ENCODE measurements around the gene KLK3.

The KLK3 gene

GRCh38 chr19:50836543-50837195 is 18.0 kb upstream of the KLK3 start:
- no peak for DNase-seq
- Histone ChIP-seq H3K9ac (ENCODE audit: low read length) (no peak overlapping the region), H3K9me3 (replicated peaks; ENCODE audit: insufficient read depth, low read length) (no peaks in the 10 kb centered on the region), H3K4me3 (ENCODE audit: low read length) (no peak overlapping the region), H3K27me3 (replicated peaks; ENCODE audit: insufficient read depth, low read length) (peaks cover 60% of the 10 kb centered on the region), H3K4me2 (ENCODE audit: low read depth, low read length) (peak overlapping the region; percentile 73; the same call in 1 of the 2 replicates), H3K79me2 (ENCODE audit: low read length) (no peaks in the 10 kb centered on the region), H3K4me1 (ENCODE audit: low read length) (no peaks in the 10 kb centered on the region), H3K36me3 (replicated peaks; ENCODE audit: insufficient read depth, low read length) (no peaks in the 10 kb centered on the region), H3K27ac (ENCODE audit: low read length) (no peak overlapping the region), H4K20me1 (ENCODE audit: insufficient read depth, low read length) (no peaks in the 10 kb centered on the region), H2AFZ (ENCODE audit: low read length) (no peak overlapping the region), H3F3A (ENCODE audit: insufficient read depth, low read length) (no peaks in the 10 kb centered on the region), H3K9me2 (replicated peaks; ENCODE audit: insufficient read depth, low read length) (no peaks in the 10 kb centered on the region)
- TF ChIP-seq EZH2phosphoT487 (IDR thresholded peaks at IDR 0.05; ENCODE audit: low read length) (no peak), EZH2 (optimal IDR thresholded peaks at IDR 0.05; ENCODE audit: low read depth, low read length) (no peak), CTCF (IDR thresholded peaks at IDR 0.05; ENCODE audit: low read length) (no peak)

- Histone ChIP-seq H3K4me2 (ENCODE audit: low read depth, low read length) (no peak overlapping the region), H3K9me3 (replicated peaks; ENCODE audit: insufficient read depth, low read length) (no peaks in the 10 kb centered on the region), H4K20me1 (ENCODE audit: insufficient read depth, low read length) (no peaks in the 10 kb centered on the region), H3K9me2 (replicated peaks; ENCODE audit: insufficient read depth, low read length) (no peaks in the 10 kb centered on the region), H3K27ac (ENCODE audit: low read length) (no peak overlapping the region), H3K27me3 (replicated peaks; ENCODE audit: insufficient read depth, low read length) (peaks cover 62% of the 10 kb centered on the region), H3K36me3 (replicated peaks; ENCODE audit: insufficient read depth, low read length) (no peaks in the 10 kb centered on the region), H3F3A (ENCODE audit: insufficient read depth, low read length) (no peaks in the 10 kb centered on the region), H3K9ac (ENCODE audit: low read length) (no peak overlapping the region), H3K79me2 (ENCODE audit: low read length) (no peaks in the 10 kb centered on the region), H2AFZ (ENCODE audit: low read length) (no peak overlapping the region), H3K4me1 (ENCODE audit: low read length) (no peaks in the 10 kb centered on the region), H3K4me3 (ENCODE audit: low read length) (no peak overlapping the region)
- TF ChIP-seq CTCF (IDR thresholded peaks at IDR 0.05; ENCODE audit: low read length) (no peak), EZH2phosphoT487 (IDR thresholded peaks at IDR 0.05; ENCODE audit: low read length) (no peak), EZH2 (optimal IDR thresholded peaks at IDR 0.05; ENCODE audit: low read depth, low read length) (no peak)
- no peak for DNase-seq
Measured at GRCh38 chr19:50837300-50837699, 17.4 kb upstream of the KLK3 start.

- Histone ChIP-seq H3K27ac (ENCODE audit: low read length) (no peak overlapping the region), H3K4me2 (ENCODE audit: low read depth, low read length) (no peak overlapping the region), H3K79me2 (ENCODE audit: low read length) (no peaks in the 10 kb centered on the region), H3K9ac (ENCODE audit: low read length) (no peak overlapping the region), H3K4me3 (ENCODE audit: low read length) (no peak overlapping the region), H3K9me2 (replicated peaks; ENCODE audit: insufficient read depth, low read length) (no peaks in the 10 kb centered on the region), H3K4me1 (ENCODE audit: low read length) (no peaks in the 10 kb centered on the region), H4K20me1 (ENCODE audit: insufficient read depth, low read length) (no peaks in the 10 kb centered on the region), H3K36me3 (replicated peaks; ENCODE audit: insufficient read depth, low read length) (no peaks in the 10 kb centered on the region), H2AFZ (ENCODE audit: low read length) (no peak overlapping the region), H3K27me3 (replicated peaks; ENCODE audit: insufficient read depth, low read length) (peaks cover 62% of the 10 kb centered on the region), H3F3A (ENCODE audit: insufficient read depth, low read length) (no peaks in the 10 kb centered on the region), H3K9me3 (replicated peaks; ENCODE audit: insufficient read depth, low read length) (no peaks in the 10 kb centered on the region)
- peak; percentile 14; the same call in 1 of the 2 replicates for TF ChIP-seq CTCF (IDR thresholded peaks at IDR 0.05; ENCODE audit: low read length)
- no peak for TF ChIP-seq EZH2phosphoT487 (IDR thresholded peaks at IDR 0.05; ENCODE audit: low read length)
- no peak for TF ChIP-seq EZH2 (optimal IDR thresholded peaks at IDR 0.05; ENCODE audit: low read depth, low read length)
- DNase-seq, result no peak
Measured at GRCh38 chr19:50838239-50838638, 16.5 kb upstream of the KLK3 start.
